Liver (tissue), 3 donors: Measurements from ENCODE around the gene TMEM87A.

ENCODE experiments used
- JUND ChIP-seq, 2 donors: IDR thresholded peaks; 2 replicates each; pipeline ENCODE4 v1.6.1; 2016; ENCODE audit warnings: antibody characterized with exemption in 2 of 2
- TF ChIP-seq, protein P1 (sequence below): fragments of 150-350 bp; IDR thresholded peaks from 2 replicates; pipeline ENCODE4 v1.5.1; 2017; ENCODE audit warnings: improper control_type of control experiment, low read depth, low read length; ENCODE audit not compliant: missing input control
- donor health status: healthy.
- donor health status: healthy.

- TF ChIP-seq, protein P1, sequence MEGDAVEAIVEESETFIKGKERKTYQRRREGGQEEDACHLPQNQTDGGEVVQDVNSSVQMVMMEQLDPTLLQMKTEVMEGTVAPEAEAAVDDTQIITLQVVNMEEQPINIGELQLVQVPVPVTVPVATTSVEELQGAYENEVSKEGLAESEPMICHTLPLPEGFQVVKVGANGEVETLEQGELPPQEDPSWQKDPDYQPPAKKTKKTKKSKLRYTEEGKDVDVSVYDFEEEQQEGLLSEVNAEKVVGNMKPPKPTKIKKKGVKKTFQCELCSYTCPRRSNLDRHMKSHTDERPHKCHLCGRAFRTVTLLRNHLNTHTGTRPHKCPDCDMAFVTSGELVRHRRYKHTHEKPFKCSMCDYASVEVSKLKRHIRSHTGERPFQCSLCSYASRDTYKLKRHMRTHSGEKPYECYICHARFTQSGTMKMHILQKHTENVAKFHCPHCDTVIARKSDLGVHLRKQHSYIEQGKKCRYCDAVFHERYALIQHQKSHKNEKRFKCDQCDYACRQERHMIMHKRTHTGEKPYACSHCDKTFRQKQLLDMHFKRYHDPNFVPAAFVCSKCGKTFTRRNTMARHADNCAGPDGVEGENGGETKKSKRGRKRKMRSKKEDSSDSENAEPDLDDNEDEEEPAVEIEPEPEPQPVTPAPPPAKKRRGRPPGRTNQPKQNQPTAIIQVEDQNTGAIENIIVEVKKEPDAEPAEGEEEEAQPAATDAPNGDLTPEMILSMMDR: no peak
- TF ChIP-seq JUND (IDR thresholded peaks at IDR 0.05): no peak
Measured at GRCh38 chr15:42220216-42220615, 53.0 kb downstream of the TMEM87A start.
